Measurements from ENCODE around the gene SPTSSB. TPM values are rescaled to one million over a fixed set of nuclear protein-coding genes. Genes with fewer than 3 reads are reported as not detected.

The SPTSSB gene
- polyA plus RNA-seq, 3 donors = 2.0 to 5.2 (median 2.4) TPM

- no peak for DNase-seq (ENCODE audit: extremely low read depth in 1 of 11, low read depth in 9 of 11, low spot score in 4 of 11)
Observed at GRCh38 chr3:161395115-161396012, 24.0 kb upstream of the SPTSSB start.

GRCh38 chr3:161393803-161394202 is 22.5 kb upstream of the SPTSSB start:
- DNase-seq (ENCODE audit: extremely low read depth in 1 of 11, low read depth in 9 of 11, low spot score in 4 of 11) = no peak

GRCh38 chr3:161393310-161393709 is 22.0 kb upstream of the SPTSSB start:
- DNase-seq (ENCODE audit: extremely low read depth in 1 of 11, low read depth in 9 of 11, low spot score in 4 of 11) = no peak

- DNase-seq (ENCODE audit: extremely low read depth in 1 of 11, low read depth in 9 of 11, low spot score in 4 of 11) = no peak
Observed at GRCh38 chr3:161392853-161393252, 21.5 kb upstream of the SPTSSB start.

GRCh38 chr3:161390200-161390599 is 18.9 kb upstream of the SPTSSB start:
- no peak for DNase-seq (ENCODE audit: extremely low read depth in 1 of 11, low read depth in 9 of 11, low spot score in 4 of 11)

- no peak for DNase-seq (ENCODE audit: extremely low read depth in 1 of 11, low read depth in 9 of 11, low spot score in 4 of 11)
Observed at GRCh38 chr3:161389445-161390035, 18.2 kb upstream of the SPTSSB start.

GRCh38 chr3:161388855-161389254 is 17.5 kb upstream of the SPTSSB start:
- DNase-seq (ENCODE audit: extremely low read depth in 1 of 11, low read depth in 9 of 11, low spot score in 4 of 11) = no peak

GRCh38 chr3:161386991-161387770 is 15.9 kb upstream of the SPTSSB start:
- no peak for DNase-seq (ENCODE audit: extremely low read depth in 1 of 11, low read depth in 9 of 11, low spot score in 4 of 11)

GRCh38 chr3:161372321-161373260 is 1.3 kb upstream of the SPTSSB start:
- peak in 5 of 11 donors; percentile 12 to 22 (median 20) for DNase-seq (ENCODE audit: extremely low read depth in 1 of 11, low read depth in 9 of 11, low spot score in 4 of 11)

GRCh38 chr3:161369531-161369930 is 1.8 kb downstream of the SPTSSB start:
- DNase-seq (ENCODE audit: extremely low read depth in 1 of 11, low read depth in 9 of 11, low spot score in 4 of 11) = no peak

GRCh38 chr3:161366094-161366493 is 5.2 kb downstream of the SPTSSB start:
- DNase-seq (ENCODE audit: extremely low read depth in 1 of 11, low read depth in 9 of 11, low spot score in 4 of 11) = no peak

GRCh38 chr3:161358488-161358887 is 12.8 kb downstream of the SPTSSB start:
- DNase-seq (ENCODE audit: extremely low read depth in 1 of 11, low read depth in 9 of 11, low spot score in 4 of 11) = no peak

GRCh38 chr3:161356287-161356686 is 15.0 kb downstream of the SPTSSB start:
- no peak for DNase-seq (ENCODE audit: extremely low read depth in 1 of 11, low read depth in 9 of 11, low spot score in 4 of 11)

GRCh38 chr3:161355508-161355907 is 15.8 kb downstream of the SPTSSB start:
- DNase-seq (ENCODE audit: extremely low read depth in 1 of 11, low read depth in 9 of 11, low spot score in 4 of 11) = no peak

- no peak for DNase-seq (ENCODE audit: extremely low read depth in 1 of 11, low read depth in 9 of 11, low spot score in 4 of 11)
Observed at GRCh38 chr3:161354554-161354953, 16.8 kb downstream of the SPTSSB start.

- DNase-seq (ENCODE audit: extremely low read depth in 1 of 11, low read depth in 9 of 11, low spot score in 4 of 11) = no peak
Observed at GRCh38 chr3:161351330-161351729, 20.0 kb downstream of the SPTSSB start.

GRCh38 chr3:161350916-161351315 is 20.4 kb downstream of the SPTSSB start:
- DNase-seq (ENCODE audit: extremely low read depth in 1 of 11, low read depth in 9 of 11, low spot score in 4 of 11) = no peak

GRCh38 chr3:161349529-161350312 is 21.6 kb downstream of the SPTSSB start:
- no peak for DNase-seq (ENCODE audit: extremely low read depth in 1 of 11, low read depth in 9 of 11, low spot score in 4 of 11)

All from renal cortex interstitium (tissue), 11 donors.